Osteoblast (primary cell): Measurements from ENCODE around the gene DHRS1. TPM values are rescaled to one million over a fixed set of nuclear protein-coding genes. Genes with fewer than 3 reads are reported as not detected.

ENCODE experiments used
- DNase-seq: peaks from one replicate; pipeline ENCODE4 v3.0.0; 2011; ENCODE audit warnings: low spot score, mixed read lengths; ENCODE audit not compliant: insufficient read length; ENCODE audit errors: missing footprints
- H2AFZ ChIP-seq: 2 replicates; pipeline ENCODE4 v1.6.0; 2011; ENCODE audit warnings: mild to moderate bottlenecking, low read length
- H3K27ac ChIP-seq: 2 replicates; pipeline ENCODE4 v1.5.1; 2011; ENCODE audit warnings: mild to moderate bottlenecking, low read depth, low read length, moderate library complexity
- H3K27me3 ChIP-seq: 2 replicates; pipeline ENCODE4 v1.6.0; 2012; ENCODE audit warnings: mild to moderate bottlenecking, control low read depth, inconsistent platforms, low read length, moderate library complexity; ENCODE audit not compliant: insufficient read depth
- H3K36me3 ChIP-seq: 2 replicates; pipeline ENCODE4 v1.5.1; 2011; ENCODE audit warnings: mild to moderate bottlenecking, low read length, control low read depth, moderate library complexity; ENCODE audit not compliant: insufficient read depth
- H3K4me1 ChIP-seq: 2 replicates; pipeline ENCODE4 v1.5.1; 2011; ENCODE audit warnings: mild to moderate bottlenecking, low read length, control low read depth, moderate library complexity; ENCODE audit not compliant: insufficient read depth
- H3K4me2 ChIP-seq: 2 replicates; pipeline ENCODE4 v1.6.0; 2011; ENCODE audit warnings: mild to moderate bottlenecking, low read length; ENCODE audit not compliant: insufficient read depth
- H3K4me3 ChIP-seq: fragments of 200-600 bp; sonication (generic); 3 replicates; pipeline ENCODE4 v1.5.1; 2012; ENCODE audit warnings: mild to moderate bottlenecking, low read length, inconsistent platforms; ENCODE audit not compliant: insufficient read depth
- H3K79me2 ChIP-seq: 2 replicates; pipeline ENCODE4 v1.6.0; 2012; ENCODE audit warnings: mild to moderate bottlenecking, low read length, control low read depth, inconsistent platforms; ENCODE audit not compliant: insufficient read depth
- H3K9me3 ChIP-seq: 2 replicates; pipeline ENCODE4 v1.5.1; 2011; ENCODE audit warnings: low read depth, low read length, control low read depth
- H4K20me1 ChIP-seq: 2 replicates; pipeline ENCODE4 v1.6.0; 2012; ENCODE audit warnings: mild to moderate bottlenecking, low read length, control low read depth; ENCODE audit not compliant: insufficient read depth
- total RNA-seq: library from RNA; depleted of rRNA; stranded (reverse); fragments of >200 nt; gene quantifications from 2 replicates; pipeline ENCODE4 v1.2.3, GENCODE V29; 2012
- TF ChIP-seq, protein P1 (sequence below): IDR thresholded peaks from 2 replicates; pipeline ENCODE4 v1.5.1; 2011; ENCODE audit warnings: mild to moderate bottlenecking, low read depth, low read length, moderate library complexity; ENCODE audit errors: extremely low read depth

DHRS1 gene
- total RNA-seq, 1 donor, result 9.8 TPM

DNA sequence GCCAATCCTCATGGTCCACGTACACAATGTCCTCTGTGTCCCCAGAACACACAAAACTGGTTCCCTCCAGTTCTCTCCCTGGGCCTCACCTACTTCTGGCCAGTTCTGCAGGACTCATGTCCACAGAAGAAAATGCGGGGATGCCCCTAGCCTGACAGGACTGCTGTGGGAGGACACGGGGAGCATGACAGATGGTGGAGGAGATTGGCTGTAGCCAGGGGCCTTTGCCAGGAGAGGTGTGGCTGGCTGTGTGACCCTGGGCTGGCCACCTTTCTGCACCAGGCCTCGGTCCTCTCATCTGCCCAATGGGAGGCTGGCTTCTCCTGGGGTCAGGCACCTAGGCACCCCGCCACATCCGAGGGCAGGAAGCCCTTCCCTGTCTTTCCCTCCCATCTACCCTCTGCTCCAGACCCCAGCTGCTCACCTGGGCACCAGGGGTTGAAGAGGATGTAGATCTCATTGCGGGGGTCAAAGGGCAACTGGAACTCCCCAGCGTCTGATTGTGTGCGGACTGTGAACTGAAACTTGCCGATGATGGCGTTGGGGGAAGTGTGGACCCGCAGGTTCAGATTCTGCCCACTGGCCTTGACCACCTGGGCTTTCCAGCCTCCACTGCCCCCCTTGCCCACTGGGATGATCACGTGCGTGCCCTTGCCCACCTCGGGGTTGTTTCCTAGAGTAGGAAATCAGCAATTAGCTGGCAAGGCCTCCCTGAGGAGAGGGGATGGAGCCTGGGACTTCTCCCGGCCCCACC, 39.4 kb downstream of the DHRS1 start:
- H2AFZ ChIP-seq, result no peak overlapping the region
- no peaks in the 10 kb centered on the region for H3K79me2 ChIP-seq
- H4K20me1 ChIP-seq, result no peaks in the 10 kb centered on the region
- peaks cover 3% of the 10 kb centered on the region for H3K36me3 ChIP-seq
- no peak overlapping the region for H3K4me2 ChIP-seq
- DNase-seq, result peak; percentile 75
- no peaks in the 10 kb centered on the region for H3K4me1 ChIP-seq
- H3K9me3 ChIP-seq, result no peaks in the 10 kb centered on the region
- H3K27ac ChIP-seq, result no peak overlapping the region
- TF ChIP-seq, protein P1, sequence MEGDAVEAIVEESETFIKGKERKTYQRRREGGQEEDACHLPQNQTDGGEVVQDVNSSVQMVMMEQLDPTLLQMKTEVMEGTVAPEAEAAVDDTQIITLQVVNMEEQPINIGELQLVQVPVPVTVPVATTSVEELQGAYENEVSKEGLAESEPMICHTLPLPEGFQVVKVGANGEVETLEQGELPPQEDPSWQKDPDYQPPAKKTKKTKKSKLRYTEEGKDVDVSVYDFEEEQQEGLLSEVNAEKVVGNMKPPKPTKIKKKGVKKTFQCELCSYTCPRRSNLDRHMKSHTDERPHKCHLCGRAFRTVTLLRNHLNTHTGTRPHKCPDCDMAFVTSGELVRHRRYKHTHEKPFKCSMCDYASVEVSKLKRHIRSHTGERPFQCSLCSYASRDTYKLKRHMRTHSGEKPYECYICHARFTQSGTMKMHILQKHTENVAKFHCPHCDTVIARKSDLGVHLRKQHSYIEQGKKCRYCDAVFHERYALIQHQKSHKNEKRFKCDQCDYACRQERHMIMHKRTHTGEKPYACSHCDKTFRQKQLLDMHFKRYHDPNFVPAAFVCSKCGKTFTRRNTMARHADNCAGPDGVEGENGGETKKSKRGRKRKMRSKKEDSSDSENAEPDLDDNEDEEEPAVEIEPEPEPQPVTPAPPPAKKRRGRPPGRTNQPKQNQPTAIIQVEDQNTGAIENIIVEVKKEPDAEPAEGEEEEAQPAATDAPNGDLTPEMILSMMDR, result no peak
- no peak overlapping the region for H3K4me3 ChIP-seq
- H3K27me3 ChIP-seq, result no peaks in the 10 kb centered on the region

DNA sequence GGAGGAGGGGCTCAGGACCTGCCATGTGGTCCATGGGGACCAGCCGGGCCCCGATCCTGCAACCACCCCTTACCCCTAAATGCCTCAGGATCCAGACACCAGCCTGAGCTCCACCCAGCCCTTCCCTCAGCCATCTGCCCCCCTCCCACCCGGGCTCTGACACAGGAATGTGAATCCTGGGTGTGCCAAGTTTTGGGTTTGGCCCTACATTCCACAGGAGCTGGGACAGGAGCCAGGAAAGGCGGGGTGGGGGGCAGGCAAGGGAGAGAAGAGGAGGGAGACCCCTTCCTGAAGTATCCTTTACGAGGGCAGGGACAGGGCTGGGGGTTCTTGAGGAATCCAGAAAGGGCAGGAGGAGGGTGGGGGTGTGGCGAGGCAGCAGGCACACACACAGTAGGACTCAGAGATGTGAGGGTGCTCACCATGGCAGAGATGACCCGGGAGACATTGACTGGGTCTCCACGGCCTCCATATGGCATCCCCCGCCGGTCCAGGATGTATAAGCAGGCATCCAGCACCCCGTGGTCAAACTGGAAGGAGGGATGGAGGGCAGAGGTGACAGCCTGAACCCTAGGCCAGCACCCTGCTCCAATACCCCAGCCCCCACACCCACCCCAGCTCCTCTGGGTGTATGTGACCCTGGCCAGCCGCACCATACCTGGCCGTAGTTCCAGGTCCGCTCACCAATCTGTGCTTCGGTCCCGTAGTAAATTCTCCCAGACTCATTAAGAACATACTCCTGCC, 40.1 kb downstream of the DHRS1 start:
- no peak overlapping the region for H3K4me2 ChIP-seq
- no peaks in the 10 kb centered on the region for H3K9me3 ChIP-seq
- no peaks in the 10 kb centered on the region for H3K36me3 ChIP-seq
- TF ChIP-seq, protein P1, result no peak
- H2AFZ ChIP-seq, result no peak overlapping the region
- peak; percentile 82 for DNase-seq
- no peak overlapping the region for H3K4me3 ChIP-seq
- no peaks in the 10 kb centered on the region for H3K79me2 ChIP-seq
- H3K4me1 ChIP-seq, result no peaks in the 10 kb centered on the region
- no peaks in the 10 kb centered on the region for H3K27me3 ChIP-seq
- no peak overlapping the region for H3K27ac ChIP-seq
- H4K20me1 ChIP-seq, result no peaks in the 10 kb centered on the region

DNA sequence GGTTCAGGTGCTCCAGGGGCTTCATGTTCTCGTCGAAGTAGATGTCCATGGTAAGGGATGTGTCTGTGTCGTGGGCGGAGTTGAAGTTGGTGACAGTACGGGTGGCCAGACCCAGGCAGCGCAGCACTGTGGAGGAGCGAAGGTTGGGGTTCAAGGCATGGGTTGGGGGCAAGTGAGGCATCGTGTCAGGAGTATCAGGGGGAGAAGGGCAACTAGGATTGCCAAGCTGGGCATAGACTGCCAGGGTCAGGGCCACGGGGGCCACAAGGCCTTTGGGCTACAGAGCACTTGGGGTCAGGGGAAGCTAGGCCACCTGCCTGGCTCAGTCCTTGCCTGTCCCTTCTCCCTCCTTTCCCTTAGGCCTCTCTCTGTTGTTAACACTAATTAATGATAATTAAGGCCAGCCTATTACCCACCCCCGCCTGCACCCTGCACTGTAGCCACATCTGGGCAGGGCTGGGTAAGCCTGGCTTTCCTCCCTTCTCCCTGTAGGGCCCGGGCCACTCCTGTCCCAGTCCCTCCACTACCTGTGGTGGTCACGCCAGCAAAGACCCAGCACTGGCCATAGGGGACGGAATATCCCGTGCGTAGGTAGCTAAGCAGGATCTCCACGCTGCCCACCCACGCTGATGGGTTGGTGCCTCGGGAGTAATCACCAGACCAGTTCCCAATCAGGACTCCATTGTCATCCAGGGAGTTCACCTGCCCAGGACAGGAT, 40.9 kb downstream of the DHRS1 start:
- no peaks in the 10 kb centered on the region for H3K36me3 ChIP-seq
- H4K20me1 ChIP-seq, result no peaks in the 10 kb centered on the region
- no peak overlapping the region for H3K4me2 ChIP-seq
- no peaks in the 10 kb centered on the region for H3K79me2 ChIP-seq
- TF ChIP-seq, protein P1, result no peak
- no peaks in the 10 kb centered on the region for H3K9me3 ChIP-seq
- H3K27ac ChIP-seq, result no peak overlapping the region
- H2AFZ ChIP-seq, result no peak overlapping the region
- no peaks in the 10 kb centered on the region for H3K27me3 ChIP-seq
- peak; percentile 58 for DNase-seq
- H3K4me3 ChIP-seq, result no peak overlapping the region
- no peaks in the 10 kb centered on the region for H3K4me1 ChIP-seq

DNA sequence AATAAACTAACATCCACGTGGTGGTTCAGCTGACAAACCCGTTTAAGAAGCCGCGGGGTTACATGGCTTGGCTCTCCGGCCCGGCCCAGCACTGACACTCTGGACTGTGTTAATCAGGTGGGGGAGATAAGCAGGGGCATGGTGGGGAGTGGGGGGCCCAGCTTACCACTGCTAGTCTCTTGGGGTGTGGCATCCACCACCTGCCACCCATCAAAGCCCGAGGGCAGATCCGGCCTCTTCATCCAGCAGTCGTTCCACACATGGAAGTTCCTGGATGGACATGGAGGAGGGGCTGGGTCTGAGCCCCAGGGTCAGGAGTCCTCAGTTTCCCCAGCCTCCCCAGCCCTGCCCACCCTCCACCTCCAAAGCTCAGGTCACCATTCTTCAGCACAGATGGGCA, 41.5 kb downstream of the DHRS1 start:
- H3K4me2 ChIP-seq, result no peak overlapping the region
- DNase-seq, result no peak
- H3K4me3 ChIP-seq, result no peak overlapping the region
- no peaks in the 10 kb centered on the region for H3K9me3 ChIP-seq
- no peak overlapping the region for H2AFZ ChIP-seq
- no peaks in the 10 kb centered on the region for H3K4me1 ChIP-seq
- H3K27ac ChIP-seq, result no peak overlapping the region
- TF ChIP-seq, protein P1, result no peak
- H4K20me1 ChIP-seq, result no peaks in the 10 kb centered on the region
- H3K36me3 ChIP-seq, result no peaks in the 10 kb centered on the region
- no peaks in the 10 kb centered on the region for H3K27me3 ChIP-seq
- no peaks in the 10 kb centered on the region for H3K79me2 ChIP-seq
